Endothelial cell of umbilical vein (primary cell): ENCODE data around the gene CALD1. TPM values are rescaled to one million over a fixed set of nuclear protein-coding genes. Genes with fewer than 3 reads are reported as not detected.

Experiments used
- BruUV-seq: library from RNA; stranded (reverse); fragments of 400-500 nt; replicated peaks from 2 replicates; lab custom pipeline; 2021; lab: Mats Ljungman, UMichigan
- CTCF ChIA-PET: fragments of 300-600, 350-600 bp; sonication (Branson Sonifier 250); formaldehyde crosslinking; loops from one replicate; lab custom pipeline; 2021; ENCODE audit warnings: antibody characterized with exemption, inconsistent platforms; lab: Charles Lee
- POLR2A ChIA-PET: fragments of 300-600, 350-600 bp; sonication (Branson Sonifier 250); formaldehyde crosslinking; loops from one replicate; lab custom pipeline; 2021; ENCODE audit warnings: antibody characterized with exemption, inconsistent platforms; lab: Charles Lee
- DNase-seq: peaks from one replicate; pipeline ENCODE4 v3.0.0-alpha.2; 2011; ENCODE audit warnings: low read depth, low spot score
- FAIRE-seq: peaks from 2 replicates; lab custom pipeline; 2011; peaks lifted over from hg19 to GRCh38; lab: Jason Lieb, UNC
- H2AFZ ChIP-seq: 2 replicates; pipeline ENCODE4 v1.6.0; 2012; ENCODE audit warnings: low read depth, low read length, control low read depth, inconsistent platforms
- H3K27ac ChIP-seq: 2 replicates; pipeline ENCODE4 v1.5.1; 2011; ENCODE audit warnings: low read depth, mild to moderate bottlenecking, control low read depth, low read length, moderate library complexity; ENCODE audit not compliant: insufficient read depth
- H3K27me3 ChIP-seq, 2 experiments: 2 replicates each; pipeline versions ENCODE4 v1.6.0 to v1.6.1; 2011; ENCODE audit warnings: low read length in 2 of 2, mixed read lengths in 1 of 2; ENCODE audit not compliant: control insufficient read depth in 2 of 2, insufficient read depth in 2 of 2
- H3K36me3 ChIP-seq, 2 experiments: 2 replicates in 1 of 2; 3 replicates in 1 of 2; pipeline ENCODE4 v1.5.1; 2011; ENCODE audit warnings: low read length in 2 of 2, mild to moderate bottlenecking in 1 of 2, moderate library complexity in 1 of 2; ENCODE audit not compliant: control insufficient read depth in 2 of 2, insufficient read depth in 2 of 2; ENCODE audit errors: extremely low read depth in 1 of 2
- H3K4me1 ChIP-seq: 3 replicates; pipeline ENCODE4 v1.5.1; 2011; ENCODE audit warnings: mild to moderate bottlenecking, low read length; ENCODE audit not compliant: control insufficient read depth, insufficient read depth; ENCODE audit errors: extremely low read depth
- H3K4me2 ChIP-seq: 2 replicates; pipeline ENCODE4 v1.6.1; 2011; ENCODE audit warnings: low read length, control low read depth, mixed read lengths; ENCODE audit not compliant: insufficient read depth
- H3K4me3 ChIP-seq, 3 experiments: fragments of 200-600 bp in 1 of 3; sonication (generic), shearing (Covaris generic) in 1 of 3; replicated peaks in 1 of 3; 2 replicates each; pipeline ENCODE4 v1.5.1; 2011 to 2016; ENCODE audit warnings: control low read depth in 3 of 3, low read length in 3 of 3, mild to moderate bottlenecking in 2 of 3, inconsistent platforms in 1 of 3, low read depth in 1 of 3, moderate library complexity in 1 of 3; ENCODE audit not compliant: insufficient read depth in 1 of 3
- H3K79me2 ChIP-seq: 2 replicates; pipeline ENCODE4 v1.6.0; 2012; ENCODE audit warnings: low read length, inconsistent platforms; ENCODE audit not compliant: control insufficient read depth, insufficient read depth
- H3K9ac ChIP-seq: replicated peaks from 2 replicates; pipeline ENCODE3; 2011; ENCODE audit warnings: low read length, control low read depth; ENCODE audit not compliant: insufficient read depth; ENCODE audit errors: extremely low read depth
- H3K9me1 ChIP-seq: replicated peaks from 3 replicates; pipeline ENCODE4 v1.6.0; 2011; ENCODE audit warnings: mild to moderate bottlenecking, low read length; ENCODE audit not compliant: control insufficient read depth, insufficient read depth; ENCODE audit errors: extremely low read depth
- H3K9me3 ChIP-seq: replicated peaks from 2 replicates; pipeline ENCODE4 v1.5.1; 2012; ENCODE audit warnings: low read length, inconsistent platforms; ENCODE audit not compliant: control insufficient read depth, insufficient read depth
- H4K20me1 ChIP-seq: replicated peaks from 2 replicates; pipeline ENCODE3; 2011; ENCODE audit warnings: mild to moderate bottlenecking, low read length; ENCODE audit not compliant: control insufficient read depth, insufficient read depth; ENCODE audit errors: extremely low read depth
- EZH2 ChIP-seq: IDR thresholded peaks from 2 replicates; pipeline ENCODE4 v1.6.1; 2012; ENCODE audit warnings: borderline replicate concordance, low read depth, mild to moderate bottlenecking, moderate library complexity, low read length, inconsistent platforms; ENCODE audit not compliant: severe bottlenecking
- FOS ChIP-seq: IDR thresholded peaks from 2 replicates; pipeline ENCODE4 v1.6.1; 2011; ENCODE audit warnings: mild to moderate bottlenecking, low read length, moderate library complexity, borderline replicate concordance; ENCODE audit not compliant: insufficient read depth
- GATA2 ChIP-seq: IDR thresholded peaks from 2 replicates; pipeline ENCODE4 v1.7.0; 2011; ENCODE audit warnings: low read depth, mild to moderate bottlenecking, moderate library complexity, mixed read lengths, low read length; ENCODE audit not compliant: insufficient read length, insufficient read depth
- JUN ChIP-seq: IDR thresholded peaks from 2 replicates; pipeline ENCODE4 v1.6.1; 2011; ENCODE audit warnings: borderline replicate concordance, low read depth; ENCODE audit not compliant: insufficient read length, insufficient read depth
- MAX ChIP-seq: IDR thresholded peaks from 2 replicates; pipeline ENCODE4 v1.6.1; 2011; ENCODE audit not compliant: insufficient read depth, insufficient read length
- MYC ChIP-seq: IDR thresholded peaks from one replicate; pipeline ENCODE4 v1.6.1; 2011; ENCODE audit warnings: mild to moderate bottlenecking, low read depth, low read length
- POLR2A ChIP-seq: IDR thresholded peaks from 2 replicates; pipeline ENCODE4 v1.6.1; 2012; ENCODE audit warnings: low read depth, mild to moderate bottlenecking, control low read depth, low read length
- POLR2AphosphoS5 ChIP-seq: IDR thresholded peaks from 2 replicates; pipeline ENCODE4 v1.6.1; 2012; ENCODE audit warnings: low read depth, mild to moderate bottlenecking, control low read depth, low read length, moderate library complexity; ENCODE audit not compliant: insufficient read depth
- dilution Hi-C: fragments of 300-500 bp; cut with MboI; formaldehyde crosslinking; loops from one replicate; pipeline ENCODE4 v1.15.0; 2019; ENCODE audit warnings: low sequenced_read_pairs; ENCODE audit not compliant: extremely low pct_ligation_motif_present
- intact Hi-C: fragments of 100-400 bp; cut with micrococcal nuclease; formaldehyde crosslinking; loops from one replicate; pipeline ENCODE4 v1.10.0; 2022
- polyA plus RNA-seq, 4 experiments: library from polyadenylated mRNA; depleted of rRNA in 3 of 4; stranded (reverse) in 3 of 4; unstranded in 1 of 4; fragments of >200 nt; gene quantifications; 2 replicates each; pipeline versions ENCODE4 v1.2.1 to v1.2.3, GENCODE V29; 2011 to 2012; ENCODE audit warnings: missing spikeins in 1 of 4
- total RNA-seq: library from RNA; stranded (reverse); gene quantifications from 2 replicates; pipeline ENCODE4 v1.2.3, GENCODE V29; 2021
- TF ChIP-seq, protein P1 (sequence below), 2 donors: IDR thresholded peaks; 1 replicate in 1 of 2; 2 replicates in 1 of 2; pipeline ENCODE4 v1.5.1; 2011; ENCODE audit warnings: low read length in 2 of 2, mild to moderate bottlenecking in 2 of 2, moderate library complexity in 2 of 2, control low read depth in 1 of 2, inconsistent platforms in 1 of 2, low read depth in 1 of 2; ENCODE audit not compliant: insufficient read depth in 1 of 2; ENCODE audit errors: extremely low read depth in 1 of 2

Gene CALD1
- total and polyA plus RNA-seq, 2 donors (not counting 3 experiments of a cell fraction or from before 2014, with no cell fraction given), result 136 to 307 TPM

GRCh38 chr7:134946260-134946659 lies 166.8 kb downstream of the CALD1 start:
- Histone ChIP-seq H3K4me3 (no peak overlapping the region), H3K27me3 (no peaks in the 10 kb centered on the region), H3K9me3 (no peaks in the 10 kb centered on the region), H3K9ac (no peak overlapping the region), H3K27ac (no peak overlapping the region), H3K9me1 (no peaks in the 10 kb centered on the region), H4K20me1 (no peaks in the 10 kb centered on the region), H3K4me1 (peaks cover 4% of the 10 kb centered on the region), H2AFZ (no peak overlapping the region), H3K4me2 (no peak overlapping the region), H3K36me3 (peaks cover 30 to 39% of the 10 kb centered on the region in 2 experiments), H3K79me2 (no peaks in the 10 kb centered on the region)
- dilution Hi-C loops (no loop called here), intact Hi-C loops (no loop called here)
- CTCF ChIA-PET, result interaction anchor here (1.2 kb wide), 1 partner anchor 256 kb away, joined by 5 read pairs; no protein-coding TSS in a partner anchor
- no peak for FAIRE-seq
- BruUV-seq, result no TSS peak
- no peak for TF ChIP-seq POLR2AphosphoS5
- no peak for TF ChIP-seq GATA2
- no peak for TF ChIP-seq FOS
- no peak for TF ChIP-seq EZH2
- TF ChIP-seq MYC, result no peak
- TF ChIP-seq, protein P1, sequence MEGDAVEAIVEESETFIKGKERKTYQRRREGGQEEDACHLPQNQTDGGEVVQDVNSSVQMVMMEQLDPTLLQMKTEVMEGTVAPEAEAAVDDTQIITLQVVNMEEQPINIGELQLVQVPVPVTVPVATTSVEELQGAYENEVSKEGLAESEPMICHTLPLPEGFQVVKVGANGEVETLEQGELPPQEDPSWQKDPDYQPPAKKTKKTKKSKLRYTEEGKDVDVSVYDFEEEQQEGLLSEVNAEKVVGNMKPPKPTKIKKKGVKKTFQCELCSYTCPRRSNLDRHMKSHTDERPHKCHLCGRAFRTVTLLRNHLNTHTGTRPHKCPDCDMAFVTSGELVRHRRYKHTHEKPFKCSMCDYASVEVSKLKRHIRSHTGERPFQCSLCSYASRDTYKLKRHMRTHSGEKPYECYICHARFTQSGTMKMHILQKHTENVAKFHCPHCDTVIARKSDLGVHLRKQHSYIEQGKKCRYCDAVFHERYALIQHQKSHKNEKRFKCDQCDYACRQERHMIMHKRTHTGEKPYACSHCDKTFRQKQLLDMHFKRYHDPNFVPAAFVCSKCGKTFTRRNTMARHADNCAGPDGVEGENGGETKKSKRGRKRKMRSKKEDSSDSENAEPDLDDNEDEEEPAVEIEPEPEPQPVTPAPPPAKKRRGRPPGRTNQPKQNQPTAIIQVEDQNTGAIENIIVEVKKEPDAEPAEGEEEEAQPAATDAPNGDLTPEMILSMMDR (IDR thresholded peaks at IDR 0.05; ENCODE audit: extremely low read depth in 1 of 2, insufficient read depth in 1 of 2, low read depth in 1 of 2, low read length in 2 of 2), result no peak
- TF ChIP-seq POLR2A, result no peak
- TF ChIP-seq JUN, result no peak
- no peak for TF ChIP-seq MAX
- POLR2A ChIA-PET, result no interaction called here
- no peak for DNase-seq
